ENCODE measurements around the gene POLD3.

DNA sequence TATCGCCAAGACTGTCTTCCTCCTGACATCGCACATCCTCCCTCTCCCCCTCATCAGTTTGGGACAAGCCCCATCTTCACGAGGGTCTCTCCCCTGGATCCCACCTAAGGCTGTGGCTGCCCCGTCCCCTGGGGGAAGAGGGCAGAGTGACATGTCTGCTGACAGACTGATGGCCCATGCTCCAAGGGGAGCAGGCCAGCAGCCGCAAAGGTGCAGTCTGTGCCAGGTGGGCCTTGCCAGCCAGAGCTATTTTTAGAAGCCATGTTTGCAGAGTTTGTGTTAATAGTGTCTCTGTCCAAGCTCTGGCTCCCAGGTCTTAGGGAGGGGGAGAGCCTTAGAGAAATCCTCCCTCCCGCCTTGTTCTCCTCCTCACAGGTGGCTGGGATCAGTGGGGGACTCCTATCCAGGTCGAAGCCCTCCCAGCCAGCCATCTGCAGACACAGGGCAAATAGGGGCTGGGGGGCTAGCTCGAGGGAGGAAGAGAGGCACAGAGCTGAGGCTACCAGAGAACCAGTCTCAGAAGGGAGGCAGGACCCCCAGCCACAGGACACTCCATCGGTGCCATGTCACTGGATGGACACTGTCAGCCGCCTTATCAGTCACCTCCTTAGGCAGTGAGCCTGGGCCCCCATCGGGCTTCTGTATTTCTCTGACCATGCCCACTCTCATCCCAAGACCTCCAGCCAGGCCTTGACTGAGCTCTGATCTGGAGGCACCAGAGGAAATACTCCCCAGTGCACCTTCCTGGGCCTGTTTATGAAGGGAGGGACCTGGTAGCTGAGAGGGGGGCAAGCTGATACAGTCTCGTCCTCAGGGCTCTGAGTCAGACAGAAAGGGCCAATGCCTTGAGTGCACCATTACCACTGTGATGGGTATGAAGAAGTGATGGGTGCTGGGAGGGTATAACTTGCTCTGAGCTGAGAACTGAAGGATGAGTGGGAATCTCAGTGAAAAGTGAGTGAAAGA lies 89.6 kb downstream of the POLD3 start:
- TF ChIP-seq, protein P1, sequence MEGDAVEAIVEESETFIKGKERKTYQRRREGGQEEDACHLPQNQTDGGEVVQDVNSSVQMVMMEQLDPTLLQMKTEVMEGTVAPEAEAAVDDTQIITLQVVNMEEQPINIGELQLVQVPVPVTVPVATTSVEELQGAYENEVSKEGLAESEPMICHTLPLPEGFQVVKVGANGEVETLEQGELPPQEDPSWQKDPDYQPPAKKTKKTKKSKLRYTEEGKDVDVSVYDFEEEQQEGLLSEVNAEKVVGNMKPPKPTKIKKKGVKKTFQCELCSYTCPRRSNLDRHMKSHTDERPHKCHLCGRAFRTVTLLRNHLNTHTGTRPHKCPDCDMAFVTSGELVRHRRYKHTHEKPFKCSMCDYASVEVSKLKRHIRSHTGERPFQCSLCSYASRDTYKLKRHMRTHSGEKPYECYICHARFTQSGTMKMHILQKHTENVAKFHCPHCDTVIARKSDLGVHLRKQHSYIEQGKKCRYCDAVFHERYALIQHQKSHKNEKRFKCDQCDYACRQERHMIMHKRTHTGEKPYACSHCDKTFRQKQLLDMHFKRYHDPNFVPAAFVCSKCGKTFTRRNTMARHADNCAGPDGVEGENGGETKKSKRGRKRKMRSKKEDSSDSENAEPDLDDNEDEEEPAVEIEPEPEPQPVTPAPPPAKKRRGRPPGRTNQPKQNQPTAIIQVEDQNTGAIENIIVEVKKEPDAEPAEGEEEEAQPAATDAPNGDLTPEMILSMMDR (IDR thresholded peaks at IDR 0.05) = no peak
- TF ChIP-seq POLR2A (IDR thresholded peaks at IDR 0.05) = no peak
